Measurements from ENCODE around the gene KHNYN.

DNA sequence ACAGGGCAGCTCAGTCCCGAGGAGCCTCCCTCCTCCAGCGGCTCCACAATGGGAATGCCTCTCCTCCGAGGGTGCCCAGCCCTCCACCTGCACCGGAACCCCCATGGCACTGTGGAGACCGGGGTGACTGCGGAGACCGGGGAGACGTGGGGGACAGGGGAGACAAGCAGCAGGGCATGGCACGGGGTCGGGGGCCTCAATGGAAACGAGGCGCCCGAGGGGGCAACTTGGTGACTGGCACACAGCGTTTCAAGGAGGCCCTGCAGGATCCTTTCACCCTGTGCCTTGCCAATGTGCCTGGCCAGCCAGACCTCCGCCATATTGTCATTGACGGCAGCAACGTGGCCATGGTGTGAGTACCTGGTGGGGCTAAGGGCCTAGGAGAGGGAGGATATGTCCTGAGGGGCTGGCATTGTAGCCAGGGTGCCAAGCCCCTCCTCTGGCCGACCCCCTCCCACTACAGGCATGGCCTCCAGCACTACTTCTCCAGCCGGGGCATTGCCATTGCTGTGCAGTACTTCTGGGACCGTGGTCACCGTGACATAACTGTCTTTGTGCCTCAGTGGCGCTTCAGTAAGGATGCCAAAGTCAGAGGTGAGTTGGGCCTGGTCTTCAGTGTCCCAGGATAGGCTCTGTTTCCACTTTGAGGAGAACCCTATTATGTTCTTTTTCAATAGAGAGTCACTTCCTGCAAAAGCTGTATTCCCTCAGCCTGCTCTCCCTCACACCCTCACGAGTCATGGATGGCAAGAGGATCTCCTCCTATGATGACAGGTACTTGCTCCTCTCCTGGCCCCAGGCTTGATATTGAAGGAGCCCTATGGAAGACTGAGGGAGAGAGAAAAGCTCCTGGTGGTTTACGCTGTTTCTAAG lies 2.7 kb downstream of the KHNYN start:
- TF ChIP-seq, protein P1, sequence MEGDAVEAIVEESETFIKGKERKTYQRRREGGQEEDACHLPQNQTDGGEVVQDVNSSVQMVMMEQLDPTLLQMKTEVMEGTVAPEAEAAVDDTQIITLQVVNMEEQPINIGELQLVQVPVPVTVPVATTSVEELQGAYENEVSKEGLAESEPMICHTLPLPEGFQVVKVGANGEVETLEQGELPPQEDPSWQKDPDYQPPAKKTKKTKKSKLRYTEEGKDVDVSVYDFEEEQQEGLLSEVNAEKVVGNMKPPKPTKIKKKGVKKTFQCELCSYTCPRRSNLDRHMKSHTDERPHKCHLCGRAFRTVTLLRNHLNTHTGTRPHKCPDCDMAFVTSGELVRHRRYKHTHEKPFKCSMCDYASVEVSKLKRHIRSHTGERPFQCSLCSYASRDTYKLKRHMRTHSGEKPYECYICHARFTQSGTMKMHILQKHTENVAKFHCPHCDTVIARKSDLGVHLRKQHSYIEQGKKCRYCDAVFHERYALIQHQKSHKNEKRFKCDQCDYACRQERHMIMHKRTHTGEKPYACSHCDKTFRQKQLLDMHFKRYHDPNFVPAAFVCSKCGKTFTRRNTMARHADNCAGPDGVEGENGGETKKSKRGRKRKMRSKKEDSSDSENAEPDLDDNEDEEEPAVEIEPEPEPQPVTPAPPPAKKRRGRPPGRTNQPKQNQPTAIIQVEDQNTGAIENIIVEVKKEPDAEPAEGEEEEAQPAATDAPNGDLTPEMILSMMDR (IDR thresholded peaks at IDR 0.05 in 8 of 11, conservative IDR thresholded peaks at IDR 0.05 in 3 of 11): no peak
- no peak for TF ChIP-seq POLR2A (IDR thresholded peaks at IDR 0.05)

Data from spleen (tissue), 7 donors.